ENCODE results near the gene SARDH. TPM values are rescaled to one million over a fixed set of nuclear protein-coding genes. Genes with fewer than 3 reads are reported as not detected.

The SARDH gene
- polyA plus RNA-seq, 5 donors, result 8.4 to 13.4 (median 9.8) TPM

DNA sequence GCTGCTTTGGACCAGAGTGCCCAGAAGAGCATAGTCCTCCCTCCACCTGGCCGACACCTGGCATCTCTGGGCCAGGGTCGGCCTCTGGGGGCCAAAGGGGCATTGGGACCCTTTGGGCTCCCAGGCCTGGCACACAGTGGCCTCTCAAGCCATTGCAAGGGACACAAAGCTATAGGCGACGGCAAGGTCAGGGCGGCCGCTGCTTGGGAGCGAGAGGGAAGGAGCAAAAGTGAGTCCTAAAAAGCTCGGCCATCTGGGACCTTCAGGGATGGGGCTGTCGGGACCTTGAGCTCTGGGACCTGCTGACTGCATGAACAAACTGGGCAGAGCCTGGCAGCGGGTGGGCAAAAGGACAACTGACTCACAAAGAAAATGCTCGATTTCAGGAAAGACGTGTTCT lies 88.1 kb downstream of the SARDH start:
- no peak for DNase-seq

DNA sequence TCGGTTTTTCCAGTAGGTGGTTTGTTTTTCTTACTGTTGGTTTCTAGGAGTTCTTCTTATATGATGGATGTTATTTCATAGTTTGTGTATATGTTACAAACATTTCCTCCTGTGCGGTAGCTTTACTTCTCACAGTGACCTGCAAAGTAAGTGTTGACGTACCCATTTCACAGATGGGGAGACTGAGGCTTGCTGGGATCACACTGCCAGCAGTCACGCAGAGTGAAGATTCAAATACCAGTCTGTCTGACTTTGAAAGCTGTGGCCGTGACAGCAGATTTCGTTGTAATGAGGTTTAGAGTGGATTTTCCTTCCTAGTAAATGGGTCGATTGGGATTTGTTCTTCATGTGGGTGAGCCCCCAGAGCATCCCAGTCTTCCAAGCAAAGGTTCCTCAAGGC lies 89.0 kb downstream of the SARDH start:
- DNase-seq, result no peak

- no peak for DNase-seq
Observed at GRCh38 chr9:133647765-133648469, 90.2 kb downstream of the SARDH start.

- no peak for DNase-seq
Observed at GRCh38 chr9:133647148-133647547, 91.0 kb downstream of the SARDH start.

DNA sequence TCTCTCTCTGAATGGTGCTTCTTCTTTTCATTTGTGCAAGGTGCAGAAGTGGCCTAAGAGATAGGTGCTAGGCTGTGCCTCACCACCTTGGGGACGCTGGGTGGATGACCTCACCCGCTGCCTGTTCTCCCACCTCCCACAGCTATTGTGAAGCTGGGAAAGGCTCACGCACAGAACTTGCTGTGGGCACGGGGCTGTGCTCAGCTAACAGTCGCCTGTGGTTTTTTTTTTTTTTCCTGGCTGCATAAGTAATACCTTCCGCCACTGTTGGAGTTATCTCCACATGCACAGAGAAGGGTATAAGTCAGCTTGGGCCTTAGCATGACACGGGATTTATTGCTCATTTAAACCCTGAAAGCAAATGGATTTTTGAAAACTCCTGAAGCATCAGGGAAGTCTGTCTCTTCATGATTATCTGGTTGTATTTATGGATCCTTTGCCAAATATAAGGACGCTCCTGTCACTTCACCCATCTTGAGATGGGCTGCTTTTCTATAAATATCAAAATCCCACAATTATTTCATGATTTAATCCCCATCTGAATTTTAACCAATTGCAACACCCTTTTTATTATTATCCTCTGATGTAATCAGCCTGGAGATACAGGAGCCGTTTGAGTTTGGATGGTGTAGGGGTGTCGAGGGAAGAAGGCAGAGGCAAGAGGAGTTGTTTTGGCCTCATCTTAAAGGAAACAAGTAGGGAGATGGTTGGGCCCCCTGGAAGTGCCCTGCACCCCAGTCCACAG lies 93.0 kb downstream of the SARDH start:
- DNase-seq, result no peak

GRCh38 chr9:133643978-133644760 lies 94.0 kb downstream of the SARDH start:
- DNase-seq, result no peak

- DNase-seq, result no peak
Observed at GRCh38 chr9:133643362-133643755, 94.8 kb downstream of the SARDH start.

DNA sequence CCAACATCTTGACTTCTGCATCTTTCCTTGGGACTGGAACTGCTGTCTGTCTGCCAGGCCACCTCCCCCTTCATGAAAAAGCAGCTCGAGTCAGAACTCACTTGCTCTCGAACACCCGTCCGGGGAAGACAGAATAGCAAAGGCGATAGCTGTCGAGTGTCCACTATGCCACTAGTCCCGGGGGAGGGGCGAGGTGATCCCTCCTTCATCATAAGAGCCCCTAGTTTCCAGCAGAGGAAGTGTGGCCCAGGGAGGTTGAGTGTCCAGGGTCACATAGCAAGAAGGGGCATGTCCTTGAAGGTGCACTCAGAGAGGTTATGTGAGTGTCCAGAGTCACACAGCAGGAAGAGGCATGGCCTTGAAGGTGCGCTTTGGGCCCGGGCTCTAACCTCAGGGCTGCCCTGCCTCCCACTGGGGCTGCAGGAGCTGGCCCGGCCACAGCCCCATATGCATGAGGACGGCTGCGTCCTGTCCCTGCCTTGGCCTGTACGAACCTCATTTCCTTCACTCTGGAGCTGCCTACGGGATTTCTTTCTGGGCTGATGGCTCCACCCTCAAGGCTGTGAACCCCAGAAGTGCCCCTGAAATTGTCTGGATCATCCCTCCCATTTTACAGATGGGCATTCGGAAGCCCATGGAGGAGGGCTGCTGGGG lies 95.3 kb downstream of the SARDH start:
- DNase-seq, result no peak

DNA sequence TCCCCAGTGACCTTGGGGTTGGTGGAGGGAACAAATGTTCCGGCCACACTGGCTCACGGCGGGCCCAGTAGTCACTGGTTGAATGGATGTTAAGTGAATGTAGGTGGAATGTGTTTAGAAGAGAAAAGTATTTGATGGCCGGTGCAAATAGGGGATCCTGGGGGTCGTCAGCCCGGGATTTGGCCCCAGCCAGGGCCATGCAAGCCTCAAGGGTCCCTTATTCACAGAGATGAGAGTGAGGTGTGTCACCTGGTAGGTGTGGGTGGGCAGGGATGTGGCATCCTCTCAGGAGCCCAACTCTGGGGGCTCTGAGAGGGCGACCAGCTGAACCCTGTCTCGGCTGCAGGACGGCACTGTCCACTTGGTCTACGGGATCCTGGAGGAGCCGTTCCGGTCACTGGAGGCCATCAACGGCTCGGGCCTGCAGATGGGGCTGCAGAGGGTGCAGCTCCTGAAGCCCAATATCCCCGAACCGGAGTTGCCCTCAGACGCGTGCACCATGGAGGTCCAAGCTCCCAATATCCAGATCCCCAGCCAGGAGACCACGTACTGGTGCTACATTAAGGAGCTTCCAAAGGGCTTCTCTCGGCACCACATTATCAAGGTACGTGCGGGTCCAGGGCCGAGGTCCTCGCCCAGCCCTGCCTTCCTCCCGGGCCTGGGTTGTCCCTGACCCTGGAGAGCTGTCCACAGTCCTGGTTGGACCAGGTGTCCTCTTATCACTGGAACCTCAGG lies 96.1 kb downstream of the SARDH start:
- no peak for DNase-seq

DNA sequence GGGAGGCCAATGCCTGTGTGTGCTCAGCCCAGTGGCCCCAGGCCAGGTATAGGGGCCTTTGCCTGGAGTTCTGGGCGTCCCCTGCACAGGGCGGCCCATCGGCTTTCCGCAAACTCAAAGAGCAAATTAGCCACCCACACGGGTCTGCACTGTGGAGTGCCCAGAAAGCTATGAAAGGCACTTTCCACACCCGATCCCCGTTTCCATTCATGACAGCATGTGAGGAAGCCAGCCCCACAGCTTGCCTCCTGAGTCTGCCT lies 96.8 kb downstream of the SARDH start:
- no peak for DNase-seq

- no peak for DNase-seq
Observed at GRCh38 chr9:133640580-133641395, 97.4 kb downstream of the SARDH start.

GRCh38 chr9:133640160-133640559 lies 98.0 kb downstream of the SARDH start:
- no peak for DNase-seq

DNA sequence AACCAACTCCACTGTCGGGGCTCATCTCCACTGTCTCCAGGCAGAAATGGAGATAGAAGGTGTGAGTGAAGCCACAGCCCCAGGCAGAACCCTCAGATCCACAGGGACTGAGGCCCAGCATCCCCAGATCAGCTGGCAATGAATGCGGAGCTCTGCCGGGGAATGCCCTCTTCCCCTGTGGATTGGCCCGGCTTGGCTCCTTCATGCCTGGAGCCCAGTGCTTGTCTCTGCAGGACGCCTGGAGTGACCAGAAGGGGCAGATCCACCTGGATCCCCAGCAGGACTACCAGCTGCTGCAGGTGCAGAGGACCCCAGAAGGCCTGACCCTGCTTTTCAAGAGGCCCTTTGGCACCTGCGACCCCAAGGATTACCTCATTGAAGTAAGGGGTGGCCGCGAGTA lies 98.5 kb downstream of the SARDH start:
- DNase-seq, result no peak

GRCh38 chr9:133638711-133639110 lies 99.4 kb downstream of the SARDH start:
- no peak for DNase-seq

GRCh38 chr9:133638076-133638475 lies 100.1 kb downstream of the SARDH start:
- no peak for DNase-seq

- no peak for DNase-seq
Observed at GRCh38 chr9:133637451-133638055, 100.6 kb downstream of the SARDH start.

DNA sequence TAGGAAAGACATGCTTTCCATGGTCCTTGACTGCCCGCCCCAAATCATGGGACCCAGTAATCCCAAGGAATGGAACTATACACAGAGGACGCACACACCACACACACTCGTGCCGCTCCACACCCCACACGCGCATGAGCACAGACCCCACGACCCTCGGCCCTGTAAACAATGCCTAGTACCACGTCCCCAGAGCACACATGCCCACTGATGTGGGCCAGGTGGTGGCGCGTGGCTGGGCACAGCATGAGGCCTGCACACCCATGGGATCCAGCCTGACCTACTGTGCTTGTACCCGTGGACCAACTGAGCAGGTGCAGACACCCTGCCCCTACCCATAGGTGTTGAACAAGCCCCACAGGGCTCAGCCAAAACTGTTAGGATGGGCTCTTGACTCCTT lies 101.2 kb downstream of the SARDH start:
- no peak for DNase-seq

DNA sequence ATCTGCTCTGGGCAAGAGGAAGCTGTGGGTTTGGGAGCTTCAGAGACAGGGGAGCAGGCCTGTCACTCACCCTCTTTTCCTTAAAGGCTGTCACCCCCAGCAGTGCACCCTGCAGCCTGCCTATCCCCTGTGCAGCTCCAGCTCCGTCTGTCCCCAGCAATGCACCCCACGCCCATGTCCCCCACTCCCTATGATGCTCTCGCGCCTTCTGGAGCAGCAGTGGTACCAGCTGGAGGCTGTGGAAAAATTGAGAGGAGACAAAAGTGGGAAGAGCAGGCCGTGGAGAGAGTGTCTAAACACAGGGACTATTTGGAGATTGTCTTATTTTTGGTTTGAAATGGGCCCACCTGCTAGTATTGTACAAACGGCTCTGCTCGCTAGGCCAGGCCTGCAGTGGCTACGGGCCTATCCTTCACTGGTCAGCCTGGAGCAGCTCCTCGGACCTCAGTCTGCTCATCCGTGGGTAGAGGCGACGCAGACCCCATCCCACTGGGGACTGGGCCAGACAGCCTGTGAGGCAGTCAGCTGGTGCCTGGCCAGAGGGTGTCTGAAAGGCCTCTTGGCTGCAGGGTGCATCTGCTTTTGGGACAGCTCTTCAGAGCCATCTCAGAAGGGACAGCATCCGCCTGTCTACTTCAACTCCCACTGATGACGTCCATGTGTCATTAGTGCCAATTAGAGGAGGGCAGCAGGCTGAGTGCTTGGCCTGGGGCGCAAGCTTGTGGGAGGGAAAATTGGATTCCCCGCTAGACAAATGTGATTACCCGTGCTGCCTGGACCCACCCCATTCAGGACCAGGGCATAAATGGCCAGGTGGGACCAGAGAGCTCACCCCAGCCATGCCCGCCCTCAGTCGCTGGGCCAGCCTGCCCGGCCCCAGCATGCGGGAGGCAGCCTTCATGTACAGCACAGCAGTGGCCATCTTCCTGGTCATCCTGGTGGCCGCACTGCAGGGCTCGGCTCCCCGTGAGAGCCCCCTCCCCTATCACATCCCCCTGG lies 102.3 kb downstream of the SARDH start, which contains the start of gene DBH:
Gene DBH, plus strand, starts transcription at position 831 of the 999 bp plus-strand sequence. Its CDS starts 9 bp downstream, at position 840.
- no peak for DNase-seq

DNA sequence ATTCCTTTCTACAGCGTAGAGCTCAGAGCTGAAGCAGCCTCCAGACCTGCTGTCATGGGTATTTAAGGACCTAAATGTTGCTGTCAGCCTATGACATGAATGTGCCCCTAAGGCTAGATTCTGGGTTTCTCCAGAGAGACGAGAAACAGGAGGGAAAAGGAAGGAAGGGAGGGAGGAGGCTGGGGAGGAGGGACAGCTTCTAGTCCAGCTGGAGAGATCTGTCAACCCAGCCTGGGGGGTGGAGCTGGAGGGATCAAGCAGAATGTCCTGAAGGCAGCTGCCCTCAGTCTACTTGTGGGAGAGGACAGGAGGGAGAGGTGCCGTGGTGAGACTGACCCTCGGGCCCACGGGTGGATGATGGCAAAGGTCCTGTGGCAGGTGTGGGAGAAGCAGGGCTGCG lies 103.1 kb downstream of the SARDH start:
- DNase-seq, result no peak

All from right lung (tissue), 5 donors.